Stimulated activated CD8-positive, alpha-beta memory T cell treated with anti-CD3 and anti-CD28 coated beads, Interleukin-15, amount 100 ng/mL, for 48 hours (primary cell): ENCODE measurements around the gene CRIM1.

Experiments
- DNase-seq, 2 donors: peaks; one replicate each; pipeline ENCODE4 v3.0.0-alpha.2; 2020; ENCODE audit warnings: low read depth in 2 of 2

The CRIM1 gene

DNA sequence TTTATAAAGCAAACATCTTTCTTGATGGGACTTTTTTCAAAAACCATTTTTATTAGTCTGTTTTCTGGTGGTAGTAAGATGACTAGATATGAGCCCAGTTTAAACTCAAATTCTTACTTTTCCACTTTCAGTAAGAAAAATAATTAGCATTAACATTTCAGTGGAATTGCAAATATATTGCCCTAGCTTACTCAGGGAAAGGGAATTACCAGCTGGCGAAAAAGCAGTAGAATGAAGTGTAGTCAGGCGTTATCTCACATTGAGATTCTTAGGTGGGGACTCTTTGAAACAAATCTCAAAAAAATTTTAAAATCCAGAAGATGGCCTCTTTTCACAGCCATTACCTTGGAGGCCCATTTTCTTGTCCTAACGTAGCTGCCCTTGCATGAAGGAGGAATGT, 65.8 kb downstream of the CRIM1 start:
- no peak for DNase-seq

DNA sequence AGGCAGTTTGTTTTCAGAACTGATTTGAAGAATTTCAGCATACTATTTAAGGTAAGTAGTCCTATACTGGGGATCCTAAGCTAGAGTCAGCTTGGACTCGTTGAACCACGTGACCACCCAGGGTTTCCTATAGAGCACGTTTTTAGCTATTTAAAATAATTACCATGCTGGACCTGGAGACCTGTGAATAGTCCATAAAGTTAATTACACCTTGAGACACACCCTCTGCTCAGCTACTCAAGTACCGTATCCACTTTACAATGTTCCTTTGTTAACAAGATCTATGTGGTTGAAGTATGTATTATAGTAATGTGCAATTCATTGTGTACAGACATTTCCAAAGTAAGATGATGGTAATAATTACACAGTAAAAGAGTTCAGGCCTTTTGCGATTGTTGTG, 67.6 kb downstream of the CRIM1 start:
- DNase-seq: no peak

- no peak for DNase-seq
Measured at GRCh38 chr2:36423619-36424120, 68.1 kb downstream of the CRIM1 start.

DNA sequence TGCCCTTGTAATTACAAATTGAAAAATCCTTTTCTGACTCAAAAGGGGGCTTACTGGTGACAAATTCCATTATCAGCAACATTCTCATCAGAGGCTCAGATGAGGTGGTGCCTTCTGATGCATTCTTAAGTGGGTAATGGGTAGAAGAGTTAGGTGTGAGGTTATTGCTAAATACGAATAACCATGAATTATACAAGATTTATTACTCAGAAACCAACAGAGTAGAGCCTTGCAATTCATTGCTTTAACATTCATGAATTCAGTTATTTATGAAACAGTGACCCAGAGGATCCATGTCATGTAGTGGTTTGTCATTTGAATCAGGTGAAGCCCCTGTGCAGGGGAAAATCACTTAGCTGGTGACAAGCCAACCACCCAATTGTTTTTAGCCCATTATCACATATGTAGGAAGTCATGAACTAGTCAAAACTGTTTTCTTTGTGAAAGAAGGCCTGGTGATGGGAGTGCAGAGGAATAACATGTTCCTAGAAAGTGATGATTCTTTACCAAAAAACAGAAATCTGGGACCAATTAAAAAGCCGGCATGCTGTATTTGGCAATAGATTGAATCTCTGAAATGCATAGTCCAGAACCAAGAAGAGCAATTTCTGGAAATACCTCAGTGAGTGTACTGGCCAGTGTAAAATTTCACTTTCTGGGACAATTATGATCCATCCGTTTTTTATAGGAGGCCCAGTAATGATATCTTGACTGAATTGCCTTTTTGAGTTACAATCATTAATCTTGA, 70.2 kb downstream of the CRIM1 start:
- no peak for DNase-seq

- no peak for DNase-seq
Measured at GRCh38 chr2:36427790-36428243, 72.2 kb downstream of the CRIM1 start.

- DNase-seq: no peak
Measured at GRCh38 chr2:36430549-36430948, 75.0 kb downstream of the CRIM1 start.

DNA sequence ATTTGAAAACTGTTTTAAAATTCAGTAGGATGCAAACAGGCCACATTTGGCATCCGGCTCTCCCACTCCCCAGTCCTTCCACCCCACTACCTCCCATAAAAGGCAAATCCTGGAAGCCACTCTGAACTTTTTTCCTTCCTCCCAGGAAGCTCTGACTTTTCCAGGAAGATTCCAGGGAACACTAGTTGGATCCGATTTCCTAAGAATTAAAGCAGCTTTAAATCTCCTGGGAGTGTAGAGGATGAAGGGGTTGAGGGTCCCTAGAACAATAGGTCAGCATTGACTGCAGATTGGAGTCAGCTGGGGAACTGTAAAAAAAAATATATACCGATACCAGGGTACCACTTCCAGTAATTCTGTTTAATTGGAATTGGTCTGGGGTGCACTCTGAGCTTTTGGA, 76.9 kb downstream of the CRIM1 start:
- no peak for DNase-seq

- no peak for DNase-seq
Measured at GRCh38 chr2:36433311-36434217, 78.0 kb downstream of the CRIM1 start.

GRCh38 chr2:36438449-36438977, 82.9 kb downstream of the CRIM1 start:
- DNase-seq: no peak

DNA sequence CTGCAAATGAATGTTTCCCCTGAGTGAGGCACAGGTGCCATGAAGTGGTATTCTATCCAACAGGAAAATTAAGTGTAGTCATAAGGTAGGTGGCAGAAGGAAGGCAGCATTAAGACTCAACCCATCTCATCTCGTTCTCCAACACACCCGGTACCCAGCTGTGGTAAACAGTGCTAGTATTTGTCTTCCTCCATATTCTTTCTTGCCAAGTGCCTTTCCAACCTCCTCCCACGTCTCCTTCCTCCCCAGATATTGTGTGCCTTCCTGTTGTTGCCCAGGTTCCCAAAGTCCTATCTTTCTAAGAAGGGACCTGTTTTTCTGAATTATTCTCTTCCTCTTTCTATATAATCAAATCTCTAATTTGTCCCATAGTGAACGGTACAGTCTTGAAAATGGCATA, 83.5 kb downstream of the CRIM1 start:
- DNase-seq: no peak

- DNase-seq: no peak
Measured at GRCh38 chr2:36441065-36441625, 85.6 kb downstream of the CRIM1 start.

GRCh38 chr2:36441816-36442215, 86.2 kb downstream of the CRIM1 start:
- no peak for DNase-seq

GRCh38 chr2:36444216-36444936, 88.8 kb downstream of the CRIM1 start:
- DNase-seq: no peak

- no peak for DNase-seq
Measured at GRCh38 chr2:36445185-36445866, 89.7 kb downstream of the CRIM1 start.

DNA sequence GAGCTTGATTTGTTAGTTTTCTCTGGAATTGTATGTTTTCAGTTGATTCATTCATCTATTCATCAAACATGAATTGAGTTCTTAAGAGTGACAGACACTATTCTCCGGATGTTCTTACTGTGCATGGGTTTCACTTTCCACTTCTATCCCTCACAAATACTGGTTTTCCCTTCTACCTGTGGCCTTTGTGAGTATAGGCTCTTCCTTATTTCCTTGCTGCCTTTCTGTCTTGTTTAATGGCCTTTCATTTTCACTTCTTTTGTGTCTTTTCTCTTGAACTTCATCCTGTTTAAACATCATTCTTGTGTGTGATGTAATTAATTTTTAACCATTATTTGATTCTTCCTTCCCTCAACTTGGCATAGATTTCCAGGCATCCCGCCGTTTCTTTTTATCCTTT, 90.7 kb downstream of the CRIM1 start:
- no peak for DNase-seq

GRCh38 chr2:36449213-36449612, 93.6 kb downstream of the CRIM1 start:
- no peak for DNase-seq

DNA sequence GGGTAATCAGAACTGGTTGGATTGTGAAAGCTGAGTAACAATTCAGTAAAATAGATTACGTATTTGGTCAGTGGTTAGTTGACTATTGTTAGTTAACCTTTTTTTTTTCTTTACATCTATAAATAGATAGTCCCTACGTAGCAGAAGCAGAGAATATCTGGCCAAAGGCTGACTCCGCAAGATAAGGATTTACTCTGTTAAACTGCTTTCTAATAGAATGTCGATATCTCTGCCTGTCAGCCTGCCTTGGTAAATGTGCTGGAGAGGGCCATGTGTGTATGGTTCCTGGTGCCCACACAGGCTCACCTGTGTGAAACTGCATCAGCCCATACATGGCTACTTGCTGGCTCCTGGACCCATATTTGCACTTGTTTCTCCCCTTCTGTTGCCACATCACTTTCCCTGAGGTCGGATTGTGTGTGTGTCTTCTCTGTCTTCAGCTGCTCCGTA, 94.4 kb downstream of the CRIM1 start:
- no peak for DNase-seq

GRCh38 chr2:36450466-36451196, 95.1 kb downstream of the CRIM1 start:
- no peak for DNase-seq

GRCh38 chr2:36451512-36451911, 95.9 kb downstream of the CRIM1 start:
- DNase-seq: no peak

GRCh38 chr2:36452260-36452659, 96.7 kb downstream of the CRIM1 start:
- no peak for DNase-seq
